HuH-7 (cell line): ENCODE measurements around the gene SLC2A2.
A peak's percentile ranks its signal among the peaks of the same experiment; 100 is the strongest.

ENCODE experiments used
- DNase-seq: peaks from one replicate; pipeline ENCODE4 v3.0.0; 2011; ENCODE audit warnings: low spot score

Gene SLC2A2

DNA sequence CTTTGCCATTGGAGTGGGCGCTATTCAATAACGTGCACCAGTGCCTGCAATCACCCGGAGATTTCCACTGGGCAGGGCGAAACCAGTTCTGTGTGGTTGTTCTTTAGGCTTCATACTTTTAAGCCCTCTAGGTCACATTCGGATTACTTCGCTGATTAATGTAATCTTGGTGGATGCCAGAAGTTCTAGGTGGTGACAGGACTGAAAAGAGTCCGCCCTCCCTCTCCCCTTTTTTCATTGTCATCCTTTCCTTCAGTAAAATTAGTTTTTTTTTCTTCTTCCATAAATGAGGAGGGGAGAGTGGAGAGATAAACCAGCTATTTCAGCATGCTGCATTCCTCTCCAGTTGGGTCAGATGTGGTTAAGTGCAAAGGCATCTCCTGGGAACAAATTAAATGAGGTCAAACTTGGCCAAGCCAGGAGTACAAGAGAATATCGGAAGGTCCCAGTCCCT is 2.3 kb upstream of the SLC2A2 start:
- no peak for DNase-seq

- DNase-seq, result no peak
Observed at GRCh38 chr3:171028025-171028778, 1.7 kb upstream of the SLC2A2 start.

DNA sequence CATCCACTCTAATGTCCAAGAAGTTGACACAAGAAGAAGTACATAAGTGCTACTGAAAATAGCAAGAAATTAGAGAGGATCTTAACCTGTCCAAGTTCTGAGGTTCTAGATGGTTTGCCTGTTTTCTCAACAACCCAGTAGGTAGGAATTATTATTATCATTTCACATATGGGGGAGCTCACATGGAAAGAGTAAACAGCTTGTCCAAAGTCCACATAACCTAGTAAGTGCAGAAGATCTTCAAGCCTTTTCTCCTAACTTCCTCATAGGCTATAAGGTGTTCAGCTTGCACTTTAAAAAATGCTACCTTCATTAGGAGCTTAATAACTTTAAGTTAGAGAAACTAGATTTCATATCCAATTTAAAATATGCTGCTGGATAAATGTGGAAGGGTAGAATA is 3.0 kb downstream of the SLC2A2 start:
- DNase-seq, result no peak

GRCh38 chr3:171021377-171021776 is 5.1 kb downstream of the SLC2A2 start:
- DNase-seq, result no peak

GRCh38 chr3:171018156-171018935 is 8.2 kb downstream of the SLC2A2 start:
- DNase-seq, result peak; percentile 54

DNA sequence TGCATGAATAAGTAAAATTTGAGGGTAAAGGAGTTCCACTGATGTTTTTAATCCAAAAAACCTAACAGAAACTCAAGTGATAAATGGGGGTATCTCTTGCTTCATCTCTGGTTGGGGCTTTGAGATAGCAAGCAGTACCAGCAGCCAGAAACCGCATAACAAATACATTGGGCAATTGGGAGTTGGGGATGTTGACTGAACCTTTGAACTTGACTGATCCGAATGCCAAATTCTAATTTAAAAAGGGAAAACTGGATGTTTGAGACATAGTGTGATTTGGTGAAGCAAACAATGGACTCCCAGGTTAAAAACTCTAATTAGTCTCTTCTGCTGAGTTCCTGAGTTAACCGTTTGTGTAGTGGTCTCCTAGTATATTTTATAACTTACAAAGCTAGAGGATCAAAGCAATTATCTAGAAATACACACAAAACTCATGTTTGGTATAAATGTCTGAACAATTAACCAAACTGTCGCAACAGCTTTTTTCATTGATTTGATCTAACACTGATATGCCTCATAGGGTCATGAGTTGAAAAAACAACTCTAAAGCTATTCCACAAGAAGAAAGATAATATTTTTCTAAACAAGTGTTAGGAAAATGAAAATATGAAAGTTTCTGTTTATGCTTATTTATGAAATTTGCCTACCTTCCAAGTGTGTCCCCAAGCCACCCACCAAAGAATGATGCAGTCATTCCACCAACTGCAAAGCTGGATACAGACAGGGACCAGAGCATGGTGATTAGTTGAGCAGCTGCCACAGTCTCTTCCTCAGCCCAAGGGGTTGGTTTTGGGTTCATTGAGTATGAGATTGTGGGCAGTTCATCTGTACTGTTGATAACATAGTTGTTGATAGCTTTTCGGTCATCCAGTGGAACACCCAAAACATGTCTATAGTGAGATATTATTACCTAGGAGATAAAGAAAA is 12.4 kb downstream of the SLC2A2 start:
- DNase-seq, result peak; percentile 42

- no peak for DNase-seq
Observed at GRCh38 chr3:171011873-171012336, 14.6 kb downstream of the SLC2A2 start.

DNA sequence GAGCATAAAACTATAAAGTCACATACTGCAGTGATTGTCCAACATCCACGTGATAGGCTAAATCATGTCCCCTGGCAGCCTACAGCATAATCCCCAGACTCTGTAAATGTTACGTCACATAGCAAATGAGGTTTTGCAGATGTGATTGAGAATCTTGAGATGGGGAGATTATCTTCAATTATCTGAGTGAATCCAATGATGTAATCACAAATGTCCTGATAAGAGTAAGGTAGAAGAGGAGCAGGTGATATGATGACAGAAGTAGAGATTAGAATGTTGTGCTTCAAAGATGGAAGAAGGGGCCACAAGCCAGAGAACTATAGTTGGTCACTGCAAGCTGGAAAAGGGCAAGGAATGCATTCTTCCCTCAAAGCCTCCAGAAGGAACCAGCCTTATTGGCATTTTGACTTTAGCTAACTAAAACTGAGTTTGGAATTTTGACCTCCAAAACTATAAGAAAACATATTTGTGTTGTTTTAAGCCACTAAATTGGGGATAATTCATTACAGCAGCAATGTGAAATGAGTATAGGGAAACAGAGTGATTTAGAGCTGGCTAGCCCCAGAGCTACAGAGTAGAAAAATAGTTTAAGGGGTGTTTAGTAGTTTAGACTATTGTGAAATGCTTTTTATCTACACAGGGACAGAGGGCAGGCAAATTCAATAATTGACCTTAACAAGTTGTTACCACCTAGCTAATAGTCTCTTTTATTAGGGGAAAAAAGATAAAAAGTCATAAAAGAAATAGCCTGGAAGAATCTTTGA is 15.2 kb downstream of the SLC2A2 start:
- DNase-seq, result no peak

DNA sequence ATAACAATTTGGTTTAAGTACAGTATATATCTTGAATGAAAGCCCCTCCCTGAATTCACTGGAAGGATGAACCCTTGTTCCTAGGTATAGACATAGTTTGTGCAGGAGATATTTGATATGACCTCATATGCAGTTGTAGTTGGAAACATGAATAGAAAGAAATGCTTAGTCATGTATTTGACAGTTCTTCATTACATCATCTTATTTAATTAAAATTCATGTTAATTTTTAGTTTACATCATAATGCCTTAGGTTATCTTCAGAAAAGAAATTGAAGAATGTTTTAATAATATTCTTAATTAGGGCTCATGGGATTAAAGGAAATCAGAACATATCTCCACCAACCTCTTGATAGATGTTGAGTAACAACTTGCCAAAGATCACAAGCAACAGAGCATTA is 19.2 kb downstream of the SLC2A2 start:
- no peak for DNase-seq

GRCh38 chr3:171005648-171006047 is 20.9 kb downstream of the SLC2A2 start:
- DNase-seq, result no peak

DNA sequence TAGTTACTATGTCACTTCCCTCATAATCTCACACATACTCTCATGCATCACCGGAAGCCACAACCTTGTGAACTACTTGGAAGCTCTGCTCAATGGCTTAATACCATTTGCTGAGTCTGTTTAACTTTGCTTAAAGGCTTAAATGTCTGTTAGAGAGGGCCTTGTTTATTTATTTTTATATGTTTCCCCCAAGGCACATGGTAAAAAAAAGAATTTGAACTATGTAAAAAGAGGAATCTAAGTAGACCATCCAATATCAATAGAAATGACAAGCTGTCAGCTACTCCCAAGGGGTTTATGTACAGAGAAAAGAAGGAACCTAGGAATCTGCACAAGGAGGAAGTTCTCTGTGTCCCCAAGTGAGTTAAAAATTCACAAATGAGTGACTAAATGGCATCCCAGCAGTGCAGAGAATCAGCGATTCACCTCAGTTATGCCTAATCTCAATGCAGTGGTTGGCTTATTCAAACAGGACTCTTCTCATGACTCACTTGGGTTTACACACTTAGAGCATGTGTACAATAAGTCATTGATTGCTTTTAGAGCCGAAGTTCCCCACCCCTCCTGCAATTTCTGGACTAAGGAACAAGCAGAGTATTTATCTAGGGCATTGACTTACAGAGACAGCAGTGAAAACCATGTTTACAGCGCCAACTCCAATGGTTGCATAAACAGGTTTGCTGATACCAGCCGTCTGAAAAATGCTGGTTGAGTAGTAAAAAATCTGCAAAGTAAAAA is 24.4 kb downstream of the SLC2A2 start:
- peak; percentile 47 for DNase-seq

DNA sequence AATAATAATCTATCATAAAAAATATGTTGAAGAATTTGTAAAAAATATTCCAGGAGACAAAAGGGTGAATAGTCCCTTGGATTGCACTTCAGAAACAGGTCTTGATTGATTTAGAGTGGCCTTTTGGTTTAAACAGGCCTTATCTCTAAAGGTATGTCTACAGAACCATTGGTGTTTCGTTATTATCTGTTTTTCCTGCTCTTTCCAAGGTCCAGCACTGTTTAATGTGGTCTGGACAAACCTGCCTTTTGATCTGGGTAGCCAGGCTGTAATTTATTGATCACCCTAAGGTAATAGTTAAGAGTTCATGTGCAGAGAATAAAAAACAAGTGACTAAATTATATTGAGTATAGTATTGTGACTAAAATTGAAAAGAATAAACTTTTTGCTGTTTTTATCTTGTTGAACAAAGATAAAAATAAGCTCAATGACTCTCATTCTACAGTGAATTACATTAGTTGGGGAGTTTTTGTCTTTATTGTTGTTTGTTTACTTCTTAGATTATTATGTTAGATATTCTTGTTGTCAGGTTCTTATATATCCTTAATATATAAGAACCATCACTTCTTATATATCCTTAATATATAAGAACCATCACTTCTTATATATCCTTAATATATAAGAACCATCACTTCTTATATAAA is 25.1 kb downstream of the SLC2A2 start:
- no peak for DNase-seq

GRCh38 chr3:171000281-171000680 is 26.2 kb downstream of the SLC2A2 start:
- no peak for DNase-seq

- DNase-seq, result no peak
Observed at GRCh38 chr3:170999737-171000242, 26.7 kb downstream of the SLC2A2 start.

DNA sequence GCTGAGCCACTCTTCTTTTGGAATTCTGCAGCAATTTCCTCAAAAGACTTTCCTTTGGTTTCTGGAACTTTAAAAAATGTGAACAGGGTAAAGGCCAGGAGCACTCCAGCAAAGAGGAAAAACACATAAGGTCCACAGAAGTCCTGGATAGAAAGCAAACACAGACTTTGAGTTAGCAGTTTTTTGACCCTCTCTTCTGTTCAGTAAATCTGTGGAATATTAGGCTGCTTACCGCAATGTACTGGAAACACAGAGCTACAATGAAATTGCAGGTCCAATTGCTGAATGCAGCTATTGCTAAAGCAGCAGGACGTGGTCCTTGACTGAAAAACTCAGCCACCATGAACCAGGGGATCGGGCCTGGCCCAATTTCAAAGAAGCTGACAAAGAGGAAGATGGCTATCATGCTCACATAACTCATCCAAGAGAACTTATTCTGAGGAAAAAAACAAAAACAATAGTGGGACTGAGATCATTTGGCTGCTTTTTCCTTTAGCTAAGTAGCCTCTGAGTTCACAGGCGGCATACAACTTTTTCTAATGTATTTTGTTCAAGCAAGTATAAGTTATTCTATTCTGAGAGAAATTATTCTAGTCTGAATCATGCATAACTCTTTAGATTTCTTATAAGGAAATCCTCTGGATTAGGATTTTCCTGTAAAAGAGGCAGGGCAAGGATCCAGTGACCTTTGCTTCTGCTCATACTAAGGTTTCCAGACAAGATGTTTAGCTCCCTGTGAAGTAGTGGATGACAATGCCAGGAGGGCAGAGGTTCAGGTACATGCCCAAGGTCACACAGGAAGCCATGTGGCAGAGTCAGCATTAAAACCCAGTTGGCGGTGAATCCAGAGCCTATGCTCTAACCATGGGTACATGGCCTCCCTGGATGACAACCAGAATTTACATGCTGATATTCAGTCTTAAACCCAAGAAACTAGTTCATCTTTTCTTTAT is 28.3 kb downstream of the SLC2A2 start:
- DNase-seq, result no peak

DNA sequence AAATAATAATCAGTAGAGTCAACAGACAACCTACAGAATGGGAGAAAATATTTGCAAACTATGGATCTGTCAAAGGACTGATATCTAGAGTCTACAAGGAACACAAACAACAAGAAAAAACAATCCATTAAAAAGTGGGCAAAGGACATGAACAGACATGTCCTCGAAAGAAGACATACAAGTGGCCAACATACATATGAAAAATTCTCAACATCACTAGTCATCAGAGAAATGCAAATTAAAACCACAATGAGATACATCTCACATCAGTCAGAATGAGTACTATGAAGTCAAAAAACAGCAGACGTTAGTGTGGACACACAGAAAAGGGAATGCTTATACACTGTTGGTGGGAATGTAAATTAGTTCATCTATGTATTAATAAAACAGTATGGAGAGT is 33.7 kb downstream of the SLC2A2 start:
- no peak for DNase-seq

DNA sequence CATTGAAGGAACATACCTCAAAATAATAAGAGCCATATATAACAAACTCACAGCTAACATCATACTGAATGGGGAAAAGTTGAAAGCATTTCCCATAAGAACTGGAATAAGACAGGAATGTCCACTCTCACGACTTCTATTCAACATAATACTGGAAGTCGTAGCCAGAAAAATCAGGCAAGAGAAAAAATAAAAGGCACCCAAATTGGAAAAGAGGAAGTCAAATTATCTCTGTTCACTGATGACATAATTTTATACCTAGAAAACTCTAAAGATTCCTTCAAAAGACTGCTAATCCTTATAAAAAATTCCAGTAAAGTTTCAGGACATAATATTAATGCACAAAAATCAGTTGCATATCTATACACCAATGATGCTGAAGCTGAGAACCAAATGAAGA is 34.9 kb downstream of the SLC2A2 start:
- no peak for DNase-seq

DNA sequence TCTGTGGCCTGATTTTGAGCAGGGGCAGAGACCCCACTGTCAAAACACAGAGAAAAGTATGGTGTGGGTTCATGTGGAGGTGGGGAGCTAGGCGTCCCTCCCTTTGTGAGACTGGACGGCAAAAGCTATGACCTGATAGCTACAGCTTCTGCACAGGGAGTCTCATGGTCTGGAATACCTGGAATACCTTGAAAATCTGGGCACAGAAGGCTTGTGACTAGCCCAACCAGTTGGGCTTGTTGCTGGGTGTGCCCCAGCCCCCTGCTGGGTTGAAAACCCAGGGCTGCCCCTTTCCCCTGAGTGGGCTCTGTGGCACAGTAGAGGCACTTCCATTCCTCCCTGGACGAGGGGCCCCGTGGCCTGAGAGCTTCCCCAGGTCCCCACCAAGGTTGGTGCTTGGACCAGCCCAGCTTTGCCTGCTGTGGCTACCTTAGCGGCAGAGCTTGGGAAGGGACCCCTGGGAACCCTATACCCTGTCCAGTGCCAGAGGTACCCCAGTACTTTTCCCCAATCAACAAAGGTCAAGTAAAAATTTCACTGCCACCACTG is 37.3 kb downstream of the SLC2A2 start:
- DNase-seq, result no peak

GRCh38 chr3:170988378-170988777 is 38.1 kb downstream of the SLC2A2 start:
- DNase-seq, result no peak
